RPMI7951 (cell line): ENCODE measurements around the gene RBL1. TPM values are rescaled to one million over a fixed set of nuclear protein-coding genes. Genes with fewer than 3 reads are reported as not detected.
"Not testable (repeated sequence)": the region's sequence is repeated elsewhere in the genome, so short reads cannot be mapped to it uniquely, and the experiment has no call there.

ENCODE experiments used
- DNase-seq: peaks from one replicate; pipeline ENCODE4 v3.0.0-alpha.2; 2012; ENCODE audit warnings: low read depth
- total RNA-seq: library from RNA; depleted of rRNA; stranded (reverse); fragments of >200 nt; shearing (Covaris generic); gene quantifications from 2 replicates; pipeline ENCODE4 v1.2.3, GENCODE V29; 2014

RBL1 gene
- total RNA-seq, 1 experiment from 2014 or later, result 36.5 TPM

DNA sequence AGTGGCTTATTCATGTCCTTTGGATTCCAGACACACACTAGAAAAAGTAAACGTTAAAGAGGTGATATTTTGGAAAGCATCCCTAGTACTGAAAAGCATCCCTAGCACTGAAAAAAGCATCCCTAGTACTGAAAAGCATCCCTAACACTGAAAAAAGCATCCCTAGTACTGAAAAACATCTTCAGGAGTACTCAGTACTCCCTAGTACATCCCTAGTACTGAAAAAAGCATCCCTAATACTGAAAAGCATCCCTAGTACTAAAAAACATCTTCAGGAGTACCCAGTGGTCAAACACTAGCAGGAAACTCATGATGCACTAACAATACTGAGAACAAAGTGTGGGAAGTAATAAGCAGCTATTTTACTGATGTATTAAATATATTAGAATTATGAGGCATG is 98.7 kb downstream of the RBL1 start:
- DNase-seq, result no peak

DNA sequence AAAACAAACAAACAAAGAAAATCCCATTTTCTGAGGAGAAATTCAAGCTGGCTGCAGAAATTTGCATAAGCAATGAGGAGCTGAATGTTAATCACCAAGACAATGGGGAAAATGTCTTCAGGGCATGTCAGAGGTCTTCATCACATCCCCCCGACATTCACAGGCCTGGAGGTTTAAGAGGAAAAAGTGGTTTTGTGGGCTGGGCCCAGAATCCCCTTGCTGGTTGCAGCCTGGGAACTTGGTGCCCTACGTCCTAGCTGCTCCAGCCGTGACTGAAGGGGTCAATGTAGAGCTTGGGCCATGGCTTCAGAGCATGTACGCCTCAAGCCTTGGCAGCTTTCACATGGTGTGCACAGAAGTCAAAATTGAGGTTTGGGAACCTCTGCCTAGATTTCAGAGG is 101.6 kb downstream of the RBL1 start:
- not testable (repeated sequence) for DNase-seq

DNA sequence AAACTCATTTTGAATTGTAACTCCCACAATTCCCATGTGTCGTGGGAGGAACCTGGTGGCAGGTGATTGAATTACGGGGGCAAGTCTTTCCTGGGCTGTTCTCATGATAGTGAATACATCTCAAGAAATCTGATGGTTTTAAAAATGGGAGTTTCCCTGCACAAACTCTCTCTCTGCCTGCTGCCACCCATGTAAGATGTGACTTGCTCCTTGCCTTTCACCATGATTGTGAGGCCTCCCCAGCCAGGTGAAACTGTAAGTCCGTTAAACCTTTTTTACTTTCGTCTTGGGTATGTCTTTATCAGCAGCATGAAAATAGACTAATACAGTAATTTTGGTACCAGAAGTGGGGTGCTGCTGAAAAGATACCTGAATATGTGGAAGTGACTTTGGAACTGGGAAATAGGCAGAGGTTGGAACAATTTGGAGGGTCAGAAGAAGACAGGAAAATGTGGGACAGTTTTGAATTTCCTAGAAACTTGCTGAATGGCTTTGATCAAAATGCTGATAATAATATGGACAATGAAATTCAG is 102.9 kb downstream of the RBL1 start:
- DNase-seq, result no peak

DNA sequence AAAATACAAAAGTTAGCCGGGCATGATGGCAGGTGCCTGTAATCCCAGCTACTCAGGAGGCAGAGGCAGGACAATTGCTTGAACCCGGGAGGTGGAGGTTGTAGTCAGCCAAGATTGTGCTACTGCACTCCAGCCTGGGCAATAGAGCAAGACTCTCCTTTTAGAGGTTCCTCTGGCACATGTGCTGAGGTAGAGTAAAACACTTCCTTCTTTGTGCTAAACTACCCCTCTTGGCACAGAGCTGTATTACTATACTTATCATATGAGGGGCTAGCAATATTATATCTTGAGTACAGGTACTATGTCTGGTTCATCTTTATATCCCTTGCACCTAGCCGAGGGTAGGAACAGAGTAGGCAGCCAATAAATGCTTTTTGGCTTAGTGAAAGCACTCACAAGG is 104.1 kb downstream of the RBL1 start:
- DNase-seq, result no peak

- no peak for DNase-seq
Measured at GRCh38 chr20:36989797-36990196, 106.0 kb downstream of the RBL1 start.

DNA sequence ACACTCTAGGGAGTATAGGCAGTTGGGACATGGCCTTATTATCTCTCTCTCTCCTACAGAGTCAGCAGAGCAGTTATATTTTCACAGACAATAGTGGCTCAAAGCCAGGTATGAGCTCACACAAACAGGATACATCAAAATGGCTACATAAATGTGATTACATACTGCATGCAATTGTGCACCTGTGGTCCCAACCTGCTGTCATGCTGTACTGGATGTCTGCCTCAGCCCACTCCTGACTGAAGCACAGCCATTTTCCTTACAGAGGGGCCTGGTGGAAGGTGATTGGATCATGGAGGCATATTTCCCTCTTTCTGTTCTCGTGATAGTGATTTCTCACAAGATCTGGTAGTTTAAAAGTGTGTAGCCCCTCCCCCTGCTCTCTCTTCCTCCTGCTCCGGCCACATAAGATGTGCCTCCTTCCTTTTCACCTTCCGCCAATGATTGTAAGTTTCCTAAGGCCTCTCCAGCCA is 107.3 kb downstream of the RBL1 start:
- peak; percentile 32 for DNase-seq

DNA sequence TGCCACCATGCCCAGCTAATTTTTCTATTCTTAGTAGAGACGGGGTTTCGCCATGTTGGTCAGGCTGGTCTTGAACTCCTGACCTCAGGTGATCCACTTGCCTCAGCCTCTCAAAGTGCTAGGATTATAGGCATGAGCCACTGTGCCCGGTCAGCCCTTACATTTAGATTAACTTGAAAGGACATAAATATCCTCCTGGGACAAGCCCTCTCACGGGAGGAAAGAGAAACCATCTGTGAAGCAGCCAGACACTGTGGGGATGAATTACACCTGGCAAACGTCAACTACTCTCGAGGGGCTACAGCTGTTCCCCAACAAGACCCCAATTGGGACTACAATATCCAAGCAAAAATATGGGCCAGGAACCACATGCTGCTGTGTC is 111.5 kb downstream of the RBL1 start:
- DNase-seq, result no peak

GRCh38 chr20:36975099-36975818 is 120.5 kb downstream of the RBL1 start:
- DNase-seq, result no peak

DNA sequence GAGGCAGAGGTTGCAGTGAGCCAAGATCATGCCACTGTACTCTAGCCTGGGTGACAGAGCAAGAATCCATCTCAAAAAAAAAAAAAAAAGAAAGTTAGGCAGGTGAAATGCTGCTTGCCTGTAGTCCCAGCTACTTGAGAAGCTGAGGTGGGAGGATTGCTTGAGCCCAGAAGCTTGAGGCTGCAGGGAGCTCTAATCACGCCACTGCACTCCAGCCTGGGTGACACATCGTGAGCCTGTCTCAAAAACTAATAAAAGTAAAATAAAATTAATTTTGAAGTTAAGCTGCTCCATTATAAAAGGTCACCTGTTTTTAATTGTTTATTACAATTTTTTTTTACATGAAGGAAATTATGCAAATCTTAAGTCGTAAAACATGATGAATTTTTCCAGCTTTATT is 121.1 kb downstream of the RBL1 start:
- no peak for DNase-seq

- DNase-seq, result no peak
Measured at GRCh38 chr20:36971103-36971502, 124.7 kb downstream of the RBL1 start.

DNA sequence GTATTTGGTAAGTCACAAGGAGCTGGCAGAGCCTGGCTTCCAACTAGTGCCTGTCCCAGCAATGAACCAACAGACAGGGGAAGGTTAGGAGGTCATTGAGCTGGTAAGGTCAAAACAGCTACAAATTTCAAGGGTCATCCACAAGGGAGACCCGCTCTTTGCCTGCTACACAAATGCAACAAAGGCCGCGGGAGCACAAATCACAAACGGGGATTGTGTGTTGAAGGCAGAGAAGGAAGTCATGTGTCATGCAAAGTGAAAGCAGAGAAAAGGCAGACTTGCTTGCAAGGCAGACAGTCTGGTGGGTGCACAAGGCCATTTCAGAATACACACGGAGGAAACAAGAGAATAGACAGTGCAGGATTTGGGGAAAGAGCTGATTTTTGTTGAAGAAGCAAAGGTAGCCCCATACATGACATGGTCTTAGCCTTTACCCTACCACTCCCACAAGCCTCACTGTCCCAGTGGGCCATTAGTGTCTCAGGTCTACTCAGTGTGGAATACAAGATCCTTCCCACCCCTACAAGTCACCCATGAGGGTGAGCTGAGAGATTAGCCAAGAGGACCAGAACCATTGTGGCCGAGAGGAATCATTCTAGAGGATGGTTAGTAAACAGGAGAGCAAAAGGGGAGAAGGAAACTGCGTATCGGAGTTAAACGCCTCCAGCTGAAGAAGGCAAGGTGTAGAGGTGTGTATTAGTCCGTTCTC is 126.2 kb downstream of the RBL1 start:
- DNase-seq, result no peak

GRCh38 chr20:36969051-36969450 is 126.7 kb downstream of the RBL1 start:
- no peak for DNase-seq

- DNase-seq, result no peak
Measured at GRCh38 chr20:36967636-36968035, 128.2 kb downstream of the RBL1 start.

DNA sequence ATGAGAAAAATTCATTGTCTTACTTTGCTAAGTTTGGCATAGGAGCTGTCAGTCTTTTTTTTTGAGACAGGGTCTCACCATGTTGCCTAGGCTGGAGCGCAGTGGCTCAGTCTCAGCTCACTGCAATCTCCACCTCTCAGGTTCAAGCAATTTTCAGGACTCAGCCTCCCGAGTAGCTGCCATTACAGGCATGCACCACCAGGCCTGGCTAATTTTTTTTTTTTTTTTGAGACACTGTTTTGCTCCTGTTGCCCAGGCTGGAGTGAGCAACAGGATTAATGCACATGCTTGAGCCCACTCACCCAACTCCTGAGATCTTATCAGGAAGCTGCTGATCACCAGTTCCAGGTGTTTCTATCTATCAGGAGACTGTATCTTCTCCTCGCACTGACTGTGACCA is 128.8 kb downstream of the RBL1 start:
- not testable (repeated sequence) for DNase-seq

DNA sequence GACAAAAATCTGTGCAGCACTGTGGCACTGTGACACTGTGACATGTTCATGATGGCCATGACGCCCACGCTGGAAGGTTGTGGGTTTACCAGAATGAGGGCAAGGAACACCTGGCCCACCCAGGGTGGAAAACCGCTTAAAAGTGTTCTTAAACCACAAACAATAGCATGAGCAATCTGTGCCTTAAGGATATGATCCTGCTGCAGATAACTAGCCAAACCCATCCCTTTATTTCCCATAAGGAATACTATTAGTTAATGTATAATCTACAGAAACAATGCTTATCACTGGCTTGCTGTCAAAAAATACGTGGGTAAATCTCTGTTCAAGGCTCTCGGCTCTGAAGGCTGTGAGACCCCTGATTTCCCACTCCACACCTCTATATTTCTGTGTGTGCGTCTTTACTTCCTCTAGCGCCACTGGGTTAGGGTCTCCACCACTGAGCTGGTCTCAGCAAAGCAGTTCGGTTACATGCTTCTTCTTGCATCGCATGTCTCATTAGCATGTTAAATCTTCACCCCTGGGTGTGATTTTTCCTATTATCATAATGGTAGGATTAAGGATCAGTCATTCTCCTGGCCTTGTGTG is 133.3 kb downstream of the RBL1 start:
- DNase-seq, result not testable (repeated sequence)

GRCh38 chr20:36959242-36959641 is 136.6 kb downstream of the RBL1 start:
- DNase-seq, result no peak

DNA sequence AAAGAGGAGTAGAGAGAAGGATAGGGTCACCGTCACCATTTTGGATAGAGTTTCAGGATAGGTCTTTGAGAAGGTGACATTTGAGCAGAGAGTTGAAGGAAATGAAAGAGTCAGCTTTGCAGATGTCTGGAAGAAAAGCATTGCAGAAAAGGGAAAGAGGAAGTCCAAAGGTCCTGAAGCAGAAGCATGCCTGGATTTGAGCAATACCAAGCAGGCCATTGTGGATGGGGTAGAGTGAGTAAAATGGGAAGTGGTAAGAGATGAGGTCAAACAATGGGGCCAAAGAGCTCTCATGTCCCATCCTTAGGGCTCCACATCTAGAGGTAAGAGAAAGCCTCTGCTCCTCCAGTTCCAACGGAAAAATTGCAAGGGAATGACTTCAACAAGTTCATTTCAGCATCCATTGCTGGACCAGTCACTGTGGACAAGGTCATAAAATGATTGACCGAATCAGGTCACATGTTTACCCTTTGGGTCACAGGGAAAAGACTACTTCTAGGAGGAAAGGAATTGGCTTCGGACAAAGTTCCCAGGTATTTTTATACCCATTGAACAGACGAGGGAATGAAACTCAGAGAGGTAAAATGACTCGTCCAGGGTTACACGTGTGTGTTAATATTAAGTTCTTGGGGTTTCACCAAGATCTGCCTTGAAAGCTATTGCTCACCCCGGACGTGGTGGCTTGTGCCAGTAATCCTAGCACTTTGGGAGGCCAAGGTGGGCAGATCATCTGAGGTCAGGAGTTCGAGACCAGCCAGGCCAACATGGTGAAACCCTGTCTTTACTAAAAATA is 137.7 kb downstream of the RBL1 start:
- no peak for DNase-seq

DNA sequence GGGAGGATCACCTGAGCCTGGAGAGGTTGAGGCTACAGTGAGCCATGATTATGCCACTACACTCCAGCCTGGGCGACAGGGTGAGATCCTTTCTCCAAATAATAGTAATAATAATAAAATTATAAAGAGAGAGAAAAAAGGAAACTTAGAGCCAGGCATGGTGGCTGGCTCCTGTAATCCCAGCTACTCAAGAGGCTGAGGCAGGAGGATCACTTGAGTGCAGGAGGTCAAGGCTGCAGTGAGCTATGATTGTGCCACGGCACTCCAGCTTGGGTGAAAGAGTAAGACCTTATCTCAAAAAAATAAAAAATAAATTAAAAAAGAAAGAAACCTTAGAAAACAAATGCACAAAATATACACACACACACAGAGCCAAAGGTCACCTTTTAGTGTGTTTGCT is 139.1 kb downstream of the RBL1 start:
- DNase-seq, result no peak

GRCh38 chr20:36956016-36956415 is 139.8 kb downstream of the RBL1 start:
- no peak for DNase-seq

GRCh38 chr20:36951979-36952738 is 143.6 kb downstream of the RBL1 start:
- DNase-seq, result no peak
